SH-SY5Y (cell line): ENCODE data around the gene NKAIN2.

Source experiments
- GATA2 ChIP-seq: IDR thresholded peaks from 2 replicates; pipeline ENCODE4 v1.6.1; 2011; ENCODE audit warnings: mild to moderate bottlenecking, low read depth, low read length
- GATA3 ChIP-seq: IDR thresholded peaks from 2 replicates; pipeline ENCODE4 v1.6.1; 2011; ENCODE audit warnings: low read depth, mild to moderate bottlenecking, low read length, moderate library complexity

- TF ChIP-seq GATA3 (no peak), GATA2 (no peak)
These were observed 1055.7 kb downstream of the NKAIN2 start for GRCh38 chr6:124859366-124859765.
